ENCODE measurements around the gene WDR49. TPM values are rescaled to one million over a fixed set of nuclear protein-coding genes. Genes with fewer than 3 reads are reported as not detected.

WDR49 gene
- total and polyA plus RNA-seq, 7 donors, result 0.06 to 2.5 (median 0.81) TPM; not detected in 2

DNA sequence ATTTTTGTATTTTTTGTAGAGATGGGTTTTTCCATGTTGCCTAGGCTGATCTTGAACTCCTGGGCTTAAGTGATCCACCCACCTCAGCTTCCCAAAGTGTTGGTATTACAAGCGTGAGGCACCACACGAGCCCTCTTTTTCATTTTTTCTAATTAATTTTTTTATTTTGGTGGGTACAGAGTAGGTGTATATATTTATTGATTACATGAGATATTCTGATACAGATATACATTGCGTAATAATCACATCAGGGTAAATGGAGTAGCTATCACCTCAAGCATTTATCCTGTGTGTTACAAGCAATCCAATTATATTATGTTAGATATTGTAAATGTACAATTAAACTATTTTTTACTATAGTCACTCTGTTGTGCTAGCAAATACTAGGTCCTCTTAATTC, 66.1 kb downstream of the WDR49 start:
- 88 to 93% methylated on average over 3 of the region's 3 CpGs for WGBS, 2 donors
- Histone ChIP-seq H3K27me3 (no peaks in the 10 kb centered on the region), H3K36me3 (no peaks in the 10 kb centered on the region), H3K27ac (no peak overlapping the region), H3K4me3 (no peak overlapping the region), H3K4me1 (no peaks in the 10 kb centered on the region), H3K9me3 (no peaks in the 10 kb centered on the region)
- intact Hi-C loops (cut with DNase I), result no loop called here
- TF ChIP-seq, protein P1, sequence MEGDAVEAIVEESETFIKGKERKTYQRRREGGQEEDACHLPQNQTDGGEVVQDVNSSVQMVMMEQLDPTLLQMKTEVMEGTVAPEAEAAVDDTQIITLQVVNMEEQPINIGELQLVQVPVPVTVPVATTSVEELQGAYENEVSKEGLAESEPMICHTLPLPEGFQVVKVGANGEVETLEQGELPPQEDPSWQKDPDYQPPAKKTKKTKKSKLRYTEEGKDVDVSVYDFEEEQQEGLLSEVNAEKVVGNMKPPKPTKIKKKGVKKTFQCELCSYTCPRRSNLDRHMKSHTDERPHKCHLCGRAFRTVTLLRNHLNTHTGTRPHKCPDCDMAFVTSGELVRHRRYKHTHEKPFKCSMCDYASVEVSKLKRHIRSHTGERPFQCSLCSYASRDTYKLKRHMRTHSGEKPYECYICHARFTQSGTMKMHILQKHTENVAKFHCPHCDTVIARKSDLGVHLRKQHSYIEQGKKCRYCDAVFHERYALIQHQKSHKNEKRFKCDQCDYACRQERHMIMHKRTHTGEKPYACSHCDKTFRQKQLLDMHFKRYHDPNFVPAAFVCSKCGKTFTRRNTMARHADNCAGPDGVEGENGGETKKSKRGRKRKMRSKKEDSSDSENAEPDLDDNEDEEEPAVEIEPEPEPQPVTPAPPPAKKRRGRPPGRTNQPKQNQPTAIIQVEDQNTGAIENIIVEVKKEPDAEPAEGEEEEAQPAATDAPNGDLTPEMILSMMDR (IDR thresholded peaks at IDR 0.05), result no peak
- no peak for TF ChIP-seq POLR2AphosphoS5 (IDR thresholded peaks at IDR 0.05)
- TF ChIP-seq POLR2A (IDR thresholded peaks at IDR 0.05), result no peak
- TF ChIP-seq EP300 (IDR thresholded peaks at IDR 0.05), result no peak
- DNase-seq, result no peak

DNA sequence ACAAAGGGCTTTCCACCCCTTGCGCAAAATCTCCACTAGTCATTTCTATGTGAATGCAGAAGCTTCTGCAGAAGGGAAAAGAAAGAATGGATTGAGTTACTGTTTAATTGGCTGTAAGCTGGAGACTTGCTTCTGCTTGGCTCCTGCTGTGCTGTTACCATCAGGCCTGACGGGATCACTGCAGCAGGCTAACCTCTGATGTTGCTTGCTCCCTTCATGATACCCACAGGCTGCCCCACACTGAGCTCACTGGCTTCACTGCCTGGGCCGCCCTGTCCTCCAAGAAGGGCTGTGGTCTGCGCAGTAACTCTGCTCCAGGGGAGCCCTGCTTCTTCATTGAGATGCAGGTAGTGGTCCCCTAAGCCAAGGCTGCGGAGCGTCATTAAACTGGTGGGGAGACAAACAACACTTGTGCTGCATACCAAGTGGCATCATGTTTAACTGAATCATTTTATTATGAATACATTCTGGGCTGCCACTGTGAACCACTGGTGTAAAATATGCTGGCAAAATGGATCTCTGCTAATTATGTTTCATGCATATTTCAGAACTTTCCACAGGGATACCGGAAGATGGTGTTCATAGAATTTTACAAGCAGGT, 78.6 kb downstream of the WDR49 start:
- TF ChIP-seq EP300 (IDR thresholded peaks at IDR 0.05) (no peak), POLR2A (IDR thresholded peaks at IDR 0.05) (no peak), POLR2AphosphoS5 (IDR thresholded peaks at IDR 0.05) (no peak)
- TF ChIP-seq, protein P1 (IDR thresholded peaks at IDR 0.05), result no peak
- intact Hi-C loops (cut with DNase I), result no loop called here
- H3K4me3 ChIP-seq, result no peak overlapping the region

DNA sequence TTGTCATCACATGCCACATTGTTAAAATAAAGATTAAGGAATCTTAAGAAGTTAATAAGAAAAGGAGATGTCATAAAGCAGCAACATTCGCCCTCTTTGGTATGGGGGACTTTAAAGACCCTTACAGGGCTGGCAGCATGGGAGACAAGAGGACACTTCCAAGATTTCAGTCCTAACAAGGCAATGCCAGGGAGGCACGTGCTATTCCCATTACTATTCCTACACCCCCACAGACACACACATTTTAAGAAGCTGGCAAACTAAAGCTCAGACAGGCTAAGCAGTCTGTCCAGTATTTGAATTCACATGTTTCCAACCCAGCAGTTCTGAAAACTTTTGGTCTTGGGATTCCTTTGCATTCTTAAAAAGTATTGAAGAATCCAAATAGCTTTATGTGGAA, 80.8 kb downstream of the WDR49 start:
- H3K27ac ChIP-seq, result no peak overlapping the region
- intact Hi-C loops (cut with DNase I), result no loop called here
- DNase-seq, result no peak
- H3K4me3 ChIP-seq, result no peak overlapping the region
- H3K36me3 ChIP-seq, result no peaks in the 10 kb centered on the region
- H3K27me3 ChIP-seq, result no peaks in the 10 kb centered on the region
- no peaks in the 10 kb centered on the region for H3K9me3 ChIP-seq
- TF ChIP-seq, protein P1 (IDR thresholded peaks at IDR 0.05), result no peak
- TF ChIP-seq POLR2AphosphoS5 (IDR thresholded peaks at IDR 0.05) (no peak), EP300 (IDR thresholded peaks at IDR 0.05) (no peak), POLR2A (IDR thresholded peaks at IDR 0.05) (no peak)
- WGBS, 2 donors, result 69 to 72% methylated on average over 2 of the region's 2 CpGs
- H3K4me1 ChIP-seq, result no peaks in the 10 kb centered on the region

More for the DNA sequence above, 78.6 kb downstream of the WDR49 start:
- Histone ChIP-seq H3K27me3 (no peaks in the 10 kb centered on the region), H3K4me1 (no peaks in the 10 kb centered on the region), H3K9me3 (no peaks in the 10 kb centered on the region), H3K27ac (no peak overlapping the region), H3K36me3 (no peaks in the 10 kb centered on the region)
- 77 to 83% methylated on average over 7 of the region's 7 CpGs for WGBS, 2 donors
- DNase-seq, result no peak

DNA sequence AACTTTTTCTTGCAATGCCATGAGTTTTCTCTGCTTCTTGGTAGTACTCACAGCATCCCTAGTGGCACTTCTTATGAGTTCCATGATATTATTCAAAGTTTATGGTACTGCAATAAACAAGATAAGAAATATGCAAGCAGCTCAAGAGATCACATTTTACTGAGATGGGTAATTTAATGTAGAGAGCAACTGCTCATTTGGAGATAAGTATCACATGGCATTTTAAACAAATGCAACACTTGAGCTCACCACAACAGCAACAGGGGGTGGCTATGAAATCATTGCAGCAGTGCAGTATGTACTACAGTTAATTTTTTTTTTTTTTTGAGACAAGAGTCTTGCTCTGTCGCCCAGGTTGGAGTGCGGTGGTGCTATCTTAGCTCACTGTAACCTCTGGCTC, 85.1 kb downstream of the WDR49 start:
- 88 to 95% methylated on average over 2 of the region's 2 CpGs for WGBS, 2 donors

More for the DNA sequence above, 85.1 kb downstream of the WDR49 start:
- no peaks in the 10 kb centered on the region for H3K27me3 ChIP-seq
- no peaks in the 10 kb centered on the region for H3K9me3 ChIP-seq
- DNase-seq, result no peak
- TF ChIP-seq EP300 (IDR thresholded peaks at IDR 0.05) (no peak), POLR2AphosphoS5 (IDR thresholded peaks at IDR 0.05) (no peak), POLR2A (IDR thresholded peaks at IDR 0.05) (no peak)
- TF ChIP-seq, protein P1 (IDR thresholded peaks at IDR 0.05), result no peak
- H3K27ac ChIP-seq, result no peak overlapping the region
- no peaks in the 10 kb centered on the region for H3K36me3 ChIP-seq
- no peaks in the 10 kb centered on the region for H3K4me1 ChIP-seq
- intact Hi-C loops (cut with DNase I), result no loop called here
- no peak overlapping the region for H3K4me3 ChIP-seq
